ENCODE data around the gene PRDX1. TPM values are rescaled to one million over a fixed set of nuclear protein-coding genes. Genes with fewer than 3 reads are reported as not detected.
"Not testable (repeated sequence)": the region's sequence is repeated elsewhere in the genome, so short reads cannot be mapped to it uniquely, and the experiment has no call there.

Gene PRDX1
- total and polyA plus RNA-seq, 2 of the 4 experiments (the other 2 are of a cell fraction), result 612 to 883 TPM

- DNase-seq (no peak), ATAC-seq (ENCODE audit: low read depth) (no peak)
- Histone ChIP-seq H2BK120ac (ENCODE audit: low read depth, low read length) (no peak overlapping the region), H3K27ac (ENCODE audit: insufficient read depth, low read length) (no peak overlapping the region), H3K4me1 (ENCODE audit: control insufficient read depth, insufficient read depth, low read length) (peaks cover 20% of the 10 kb centered on the region), H3K18ac (ENCODE audit: low read depth, low read length) (no peak overlapping the region), H3K9me1 (ENCODE audit: insufficient read depth, low read length) (0 out of 2 replicates have a peak, but pooled peaks cover 8% of the 10 kb centered on the region), H4K5ac (ENCODE audit: low read depth, low read length) (no peak overlapping the region), H2AFZ (replicated peaks; ENCODE audit: low read length, poor library complexity) (no peak overlapping the region), H3K27me3 (ENCODE audit: control insufficient read depth, insufficient read depth, low read length) (no peaks in the 10 kb centered on the region), H4K8ac (ENCODE audit: low read depth in 2 of 2, low read length in 2 of 2) (no peak overlapping the region), H3K79me1 (ENCODE audit: low read depth in 1 of 2, low read length in 2 of 2) (peaks cover 11 to 49% of the 10 kb centered on the region in 2 experiments), H3K56ac (ENCODE audit: extremely low read depth, insufficient read depth, low read length) (no peak overlapping the region), H3K9ac (ENCODE audit: low read depth, low read length) (no peak overlapping the region), H4K91ac (ENCODE audit: insufficient read depth, low read depth, low read length) (no peak overlapping the region), H3K9me3 (ENCODE audit: control insufficient read depth, insufficient read depth, low read length) (no peaks in the 10 kb centered on the region), H3K14ac (replicated peaks; ENCODE audit: low read depth, low read length) (no peak overlapping the region), H3K4me3 (ENCODE audit: insufficient read depth, low read depth, low read length) (no peak overlapping the region), H2AK9ac (replicated peaks; ENCODE audit: low read depth, low read length, poor library complexity) (no peak overlapping the region), H3K4ac (ENCODE audit: low read depth, low read length) (no peak overlapping the region), H3K23ac (ENCODE audit: low read depth, low read length) (0 out of 2 replicates have a peak overlapping the region, but pooled peaks have one; percentile 81), H2BK5ac (ENCODE audit: low read depth, low read length, poor library complexity, severe bottlenecking) (no peak overlapping the region), H3K4me2 (ENCODE audit: low read depth, low read length) (peak overlapping the region; percentile 91), H2AK5ac (ENCODE audit: low read depth, low read length) (no peak overlapping the region), H4K20me1 (ENCODE audit: insufficient read depth, low read length) (peaks cover 62% of the 10 kb centered on the region), H2BK15ac (ENCODE audit: low read depth, low read length) (no peak overlapping the region), H2BK20ac (ENCODE audit: low read depth, low read length) (no peak overlapping the region), H3K36me3 (ENCODE audit: control insufficient read depth, insufficient read depth, low read length) (peaks cover 33% of the 10 kb centered on the region)
- BruUV-seq (replicated peaks), result TSS peak; percentile 7
- TF ChIP-seq NFE2L2 (IDR thresholded peaks at IDR 0.05; ENCODE audit: low read depth, low read length) (no peak), ELK1 (IDR thresholded peaks at IDR 0.05; ENCODE audit: borderline replicate concordance, low read depth, low read length) (no peak), CHD1 (IDR thresholded peaks at IDR 0.05; ENCODE audit: low read depth, low read length) (no peak), SMC3 (IDR thresholded peaks at IDR 0.05; ENCODE audit: low read depth, low read length) (no peak), RAD21 (IDR thresholded peaks at IDR 0.05; ENCODE audit: low read length) (no peak)
- in situ Hi-C loops (cut with MboI; ENCODE audit: low sequenced_read_pairs), result loop anchor here (5.0 kb wide), 1 partner anchor 48 kb away; no protein-coding TSS in a partner anchor
- CTCF ChIA-PET, result interaction anchor here (0.9 kb wide), 1 partner anchor 11 kb away, joined by 3 read pairs; no protein-coding TSS in a partner anchor
- WGBS, 2 experiments (ENCODE audit: extremely low coverage in 2 of 2, insufficient read length in 1 of 2), result no CpG with 5 or more reads among the region's 1 CpG
- POLR2A ChIA-PET (ENCODE audit: unreplicated experiment), result interaction anchor here (0.5 to 0.6 kb wide), 2 partner anchors 126 to 378 kb away, joined by 3 read pairs; no protein-coding TSS in a partner anchor
- dilution Hi-C loops (cut with HindIII; ENCODE audit: low sequenced_read_pairs, unreplicated experiment), result no loop called here
- intact Hi-C loops (cut with micrococcal nuclease), result no loop called here
These were observed 2.8 kb downstream of the PRDX1 start for GRCh38 chr1:45518910-45519309.

- H2BK20ac ChIP-seq (ENCODE audit: low read depth, low read length); H3K18ac ChIP-seq (ENCODE audit: low read depth, low read length); ATAC-seq (ENCODE audit: low read depth); H3K9me3 ChIP-seq (ENCODE audit: control insufficient read depth, insufficient read depth, low read length); H3K9ac ChIP-seq (ENCODE audit: low read depth, low read length); H3K4me3 ChIP-seq (ENCODE audit: insufficient read depth, low read depth, low read length); H3K27me3 ChIP-seq (ENCODE audit: control insufficient read depth, insufficient read depth, low read length); DNase-seq; H3K56ac ChIP-seq (ENCODE audit: extremely low read depth, insufficient read depth, low read length); H3K14ac ChIP-seq (replicated peaks; ENCODE audit: low read depth, low read length); H4K8ac ChIP-seq (ENCODE audit: low read depth in 2 of 2, low read length in 2 of 2); H3K4me2 ChIP-seq (ENCODE audit: low read depth, low read length); dilution Hi-C loops (cut with HindIII; ENCODE audit: low sequenced_read_pairs, unreplicated experiment); H4K5ac ChIP-seq (ENCODE audit: low read depth, low read length); H2BK15ac ChIP-seq (ENCODE audit: low read depth, low read length); H3K9me1 ChIP-seq (ENCODE audit: insufficient read depth, low read length); H3K4ac ChIP-seq (ENCODE audit: low read depth, low read length); H2BK120ac ChIP-seq (ENCODE audit: low read depth, low read length); intact Hi-C loops (cut with micrococcal nuclease); H2AFZ ChIP-seq (replicated peaks; ENCODE audit: low read length, poor library complexity); BruUV-seq (replicated peaks); H3K27ac ChIP-seq (ENCODE audit: insufficient read depth, low read length); H4K91ac ChIP-seq (ENCODE audit: insufficient read depth, low read depth, low read length); H2AK9ac ChIP-seq (replicated peaks; ENCODE audit: low read depth, low read length, poor library complexity); H2BK5ac ChIP-seq (ENCODE audit: low read depth, low read length, poor library complexity, severe bottlenecking); H2AK5ac ChIP-seq (ENCODE audit: low read depth, low read length): not testable (repeated sequence)
- ChIA-PET POLR2A (ENCODE audit: unreplicated experiment) (interaction anchor here (0.6 kb wide), 1 partner anchor 377 kb away, joined by 3 read pairs; no protein-coding TSS in a partner anchor), CTCF (interaction anchor here (0.9 kb wide), 1 partner anchor 11 kb away, joined by 3 read pairs; no protein-coding TSS in a partner anchor)
- in situ Hi-C loops (cut with MboI; ENCODE audit: low sequenced_read_pairs), result loop anchor here (5.0 kb wide), 1 partner anchor 49 kb away; no protein-coding TSS in a partner anchor
- peaks cover 63% of the 10 kb centered on the region for H4K20me1 ChIP-seq (ENCODE audit: insufficient read depth, low read length)
- no CpG with 5 or more reads among the region's 4 CpGs for WGBS, 2 experiments (ENCODE audit: extremely low coverage in 2 of 2, insufficient read length in 1 of 2)
- H3K36me3 ChIP-seq (ENCODE audit: control insufficient read depth, insufficient read depth, low read length), result peaks cover 36% of the 10 kb centered on the region
- 0 out of 2 replicates have a peak overlapping the region, but pooled peaks have one; percentile 19 for H3K23ac ChIP-seq (ENCODE audit: low read depth, low read length)
- H3K4me1 ChIP-seq (ENCODE audit: control insufficient read depth, insufficient read depth, low read length), result peaks cover 23% of the 10 kb centered on the region
- peaks cover 11 to 49% of the 10 kb centered on the region in 2 experiments for H3K79me1 ChIP-seq (ENCODE audit: low read depth in 1 of 2, low read length in 2 of 2)
These were observed 3.3 kb downstream of the PRDX1 start for GRCh38 chr1:45518366-45518765.

Data from IMR-90 (cell line).